GM23338 (cell line): Measurements from ENCODE around the gene NDST1.

Experiments
- POLR2AphosphoS5 ChIP-seq: IDR thresholded peaks from 2 replicates; pipeline ENCODE4 v1.6.1; 2016; ENCODE audit warnings: antibody characterized with exemption, low read depth
- REST ChIP-seq: IDR thresholded peaks from one replicate; pipeline ENCODE4 v1.6.1; 2018; ENCODE audit warnings: antibody characterized with exemption; ENCODE audit not compliant: unreplicated experiment
- TF ChIP-seq, protein P1 (sequence below), 2 experiments: fragments of 200-600 bp in 1 of 2; sonication (generic) in 1 of 2; conservative IDR thresholded peaks; 2 replicates each; pipeline versions ENCODE4 v1.5.1 to v1.6.1; 2016 to 2017; ENCODE audit warnings: antibody characterized with exemption in 2 of 2, low read depth in 2 of 2, mild to moderate bottlenecking in 2 of 2, moderate library complexity in 1 of 2

DNA sequence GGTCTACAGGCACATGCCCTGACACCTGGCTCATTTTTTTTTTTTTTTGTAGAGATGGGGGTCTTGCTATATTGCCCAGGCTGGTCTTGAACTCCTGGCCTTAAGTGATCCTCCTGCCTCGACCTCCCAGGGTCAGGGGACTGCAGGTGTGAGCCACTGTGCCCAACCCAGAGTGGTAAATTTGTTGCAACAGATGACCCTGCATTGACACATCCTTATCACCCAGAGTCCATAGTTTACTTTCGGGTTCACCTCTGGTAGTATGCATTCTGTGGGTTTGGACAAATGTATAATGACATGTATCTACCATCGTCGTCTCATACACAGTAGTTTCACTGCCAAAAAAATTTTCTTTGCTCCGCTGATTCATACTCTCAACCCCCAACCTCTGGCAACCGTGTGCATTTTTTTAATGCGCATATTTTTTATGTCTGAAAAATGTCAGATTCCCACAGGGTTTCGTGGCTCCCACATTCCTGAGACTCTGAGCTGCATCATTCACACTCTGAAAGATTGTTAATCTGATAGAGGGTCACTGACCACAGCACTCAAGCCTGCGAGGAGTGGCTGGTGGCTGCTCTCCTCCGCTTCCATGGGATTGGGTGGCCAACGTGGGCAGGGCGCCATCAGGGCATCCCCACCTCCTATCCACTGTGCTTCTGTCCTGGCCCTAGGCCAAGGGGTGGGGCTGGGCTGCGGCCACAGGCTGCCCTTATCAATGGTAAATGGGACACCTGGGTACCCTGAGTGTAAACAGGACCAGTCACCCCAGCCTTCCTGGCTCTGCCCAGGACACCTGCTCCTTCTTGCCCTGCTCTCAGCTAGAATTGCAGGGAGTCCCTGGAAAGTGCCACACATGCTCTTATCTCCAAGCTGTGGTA lies 9.6 kb downstream of the NDST1 start:
- TF ChIP-seq, protein P1, sequence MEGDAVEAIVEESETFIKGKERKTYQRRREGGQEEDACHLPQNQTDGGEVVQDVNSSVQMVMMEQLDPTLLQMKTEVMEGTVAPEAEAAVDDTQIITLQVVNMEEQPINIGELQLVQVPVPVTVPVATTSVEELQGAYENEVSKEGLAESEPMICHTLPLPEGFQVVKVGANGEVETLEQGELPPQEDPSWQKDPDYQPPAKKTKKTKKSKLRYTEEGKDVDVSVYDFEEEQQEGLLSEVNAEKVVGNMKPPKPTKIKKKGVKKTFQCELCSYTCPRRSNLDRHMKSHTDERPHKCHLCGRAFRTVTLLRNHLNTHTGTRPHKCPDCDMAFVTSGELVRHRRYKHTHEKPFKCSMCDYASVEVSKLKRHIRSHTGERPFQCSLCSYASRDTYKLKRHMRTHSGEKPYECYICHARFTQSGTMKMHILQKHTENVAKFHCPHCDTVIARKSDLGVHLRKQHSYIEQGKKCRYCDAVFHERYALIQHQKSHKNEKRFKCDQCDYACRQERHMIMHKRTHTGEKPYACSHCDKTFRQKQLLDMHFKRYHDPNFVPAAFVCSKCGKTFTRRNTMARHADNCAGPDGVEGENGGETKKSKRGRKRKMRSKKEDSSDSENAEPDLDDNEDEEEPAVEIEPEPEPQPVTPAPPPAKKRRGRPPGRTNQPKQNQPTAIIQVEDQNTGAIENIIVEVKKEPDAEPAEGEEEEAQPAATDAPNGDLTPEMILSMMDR (conservative IDR thresholded peaks at IDR 0.05; ENCODE audit: low read depth in 2 of 2): no peak
- TF ChIP-seq REST (no peak), POLR2AphosphoS5 (no peak)
